MG63 (cell line): ENCODE results near the gene SPDL1. TPM values are rescaled to one million over a fixed set of nuclear protein-coding genes. Genes with fewer than 3 reads are reported as not detected.

Experiments used
- DNase-seq: peaks from one replicate; pipeline ENCODE4 v3.0.0-alpha.2; 2020
- H3K27me3 ChIP-seq: fragments of 250-450 bp; sonication (Bioruptor Pico); 2 replicates; pipeline ENCODE4 v1.5.1; 2020; ENCODE audit warnings: mild to moderate bottlenecking, moderate library complexity
- H3K36me3 ChIP-seq: fragments of 250-450 bp; sonication (Bioruptor Pico); 2 replicates; pipeline ENCODE4 v1.5.1; 2020; ENCODE audit warnings: mild to moderate bottlenecking, moderate library complexity
- H3K4me3 ChIP-seq: fragments of 250-450 bp; sonication (Bioruptor Pico); 2 replicates; pipeline ENCODE4 v1.5.1; 2020; ENCODE audit warnings: mild to moderate bottlenecking, moderate library complexity
- H3K9me3 ChIP-seq: fragments of 250-450 bp; sonication (Bioruptor Pico); 2 replicates; pipeline ENCODE4 v1.5.1; 2020; ENCODE audit warnings: mild to moderate bottlenecking, moderate library complexity
- total RNA-seq: library from RNA; depleted of rRNA; stranded (reverse); fragments of >200 nt; shearing (Covaris generic); gene quantifications from 2 replicates; pipeline ENCODE4 v1.2.3, GENCODE V29; 2014; ENCODE audit warnings: low replicate concordance; rRNA removed

Gene SPDL1
- total RNA-seq: 22.4 and 65.6 TPM in 2 replicates

- peak within 1 kb of the TSS; percentile 95 for H3K4me3 ChIP-seq
- no peaks in the 10 kb centered on the region for H3K9me3 ChIP-seq
- H3K27me3 ChIP-seq: no peaks in the 10 kb centered on the region
- H3K36me3 ChIP-seq: peaks cover 40% of the 10 kb centered on the region
- peak; percentile 97 for DNase-seq
Observed at GRCh38 chr5:169583424-169584220, at the start of gene SPDL1. SPDL1 (plus strand) TSS chr5:169583773; CDS start chr5:169588417, 4,644 bp downstream.

DNA sequence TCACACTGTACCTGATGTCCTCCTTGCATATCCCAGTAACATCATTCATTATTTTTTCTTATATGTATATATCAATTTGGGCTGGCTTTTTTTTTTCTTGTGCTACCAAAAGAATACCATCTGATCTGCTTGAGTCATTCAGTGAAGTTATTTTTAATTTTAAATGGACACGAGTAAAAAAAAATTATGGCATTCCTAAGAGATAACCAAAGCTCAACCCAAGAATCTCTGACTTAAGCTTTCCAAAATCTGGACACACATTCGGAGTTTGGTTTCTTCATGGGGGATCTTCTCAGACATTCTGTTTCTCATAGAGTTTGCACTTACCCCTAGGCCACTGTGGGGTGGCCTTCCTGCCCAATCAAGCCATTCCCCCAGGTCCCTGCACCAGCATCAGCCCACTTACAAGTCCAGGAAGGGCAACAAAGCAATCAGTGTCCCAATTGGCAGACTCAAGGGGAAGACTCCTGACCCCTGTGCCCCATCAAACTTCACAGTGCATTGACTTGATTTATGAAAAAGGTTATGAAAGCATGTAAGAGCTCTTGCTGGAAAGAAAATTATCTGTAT is 49.2 kb upstream of the SPDL1 start:
- peaks cover 6% of the 10 kb centered on the region for H3K27me3 ChIP-seq
- H3K4me3 ChIP-seq: no peak overlapping the region
- H3K9me3 ChIP-seq: 0 out of 2 replicates have a peak, but pooled peaks cover 2% of the 10 kb centered on the region
- H3K36me3 ChIP-seq: no peaks in the 10 kb centered on the region
- DNase-seq: no peak

DNA sequence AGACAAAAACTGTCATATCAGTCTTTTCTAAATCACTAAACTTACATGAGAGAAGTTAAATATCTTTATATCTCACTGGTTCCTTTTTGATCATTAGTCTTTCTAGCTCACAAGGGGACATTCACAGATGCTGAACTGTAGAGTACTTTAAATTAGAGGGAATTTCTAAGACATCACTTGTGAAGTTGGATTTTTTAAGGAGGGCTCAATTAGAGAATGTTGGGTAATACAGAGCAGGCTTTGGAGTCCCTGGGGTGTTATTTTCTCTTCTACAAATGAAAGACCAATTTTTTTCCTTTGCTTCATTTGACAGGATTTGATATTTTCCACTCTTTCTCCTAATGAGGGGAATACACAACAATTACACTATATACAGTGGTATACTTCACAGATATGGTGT is 48.6 kb upstream of the SPDL1 start:
- H3K27me3 ChIP-seq: peaks cover 1% of the 10 kb centered on the region
- DNase-seq: no peak
- no peaks in the 10 kb centered on the region for H3K36me3 ChIP-seq
- 0 out of 2 replicates have a peak, but pooled peaks cover 2% of the 10 kb centered on the region for H3K9me3 ChIP-seq
- H3K4me3 ChIP-seq: no peak overlapping the region

GRCh38 chr5:169538944-169539343 is 44.6 kb upstream of the SPDL1 start:
- Histone ChIP-seq H3K36me3 (no peaks in the 10 kb centered on the region), H3K27me3 (no peaks in the 10 kb centered on the region), H3K4me3 (no peak overlapping the region), H3K9me3 (peaks cover 10% of the 10 kb centered on the region)
- peak; percentile 78 for DNase-seq

DNA sequence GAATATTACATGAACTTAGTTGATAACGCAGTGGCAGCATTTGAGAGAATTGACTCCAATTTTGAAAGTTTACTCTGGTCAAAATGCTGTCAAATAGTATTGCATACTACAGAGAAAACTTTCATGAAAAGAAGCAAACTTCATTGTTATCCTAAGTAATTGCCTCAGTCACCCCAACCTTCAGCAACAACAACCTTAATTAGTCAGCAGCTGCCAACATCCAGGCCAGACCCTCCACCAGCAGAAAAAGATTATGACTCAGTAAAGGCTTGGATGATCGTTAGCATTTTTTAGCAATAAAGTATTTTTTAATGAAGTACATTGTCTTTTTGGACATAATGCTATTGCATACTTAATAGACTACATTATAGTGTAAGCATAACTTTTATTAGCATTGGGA is 40.8 kb upstream of the SPDL1 start:
- Histone ChIP-seq H3K4me3 (no peak overlapping the region), H3K9me3 (peaks cover 10% of the 10 kb centered on the region), H3K36me3 (no peaks in the 10 kb centered on the region), H3K27me3 (no peaks in the 10 kb centered on the region)
- DNase-seq: no peak

DNA sequence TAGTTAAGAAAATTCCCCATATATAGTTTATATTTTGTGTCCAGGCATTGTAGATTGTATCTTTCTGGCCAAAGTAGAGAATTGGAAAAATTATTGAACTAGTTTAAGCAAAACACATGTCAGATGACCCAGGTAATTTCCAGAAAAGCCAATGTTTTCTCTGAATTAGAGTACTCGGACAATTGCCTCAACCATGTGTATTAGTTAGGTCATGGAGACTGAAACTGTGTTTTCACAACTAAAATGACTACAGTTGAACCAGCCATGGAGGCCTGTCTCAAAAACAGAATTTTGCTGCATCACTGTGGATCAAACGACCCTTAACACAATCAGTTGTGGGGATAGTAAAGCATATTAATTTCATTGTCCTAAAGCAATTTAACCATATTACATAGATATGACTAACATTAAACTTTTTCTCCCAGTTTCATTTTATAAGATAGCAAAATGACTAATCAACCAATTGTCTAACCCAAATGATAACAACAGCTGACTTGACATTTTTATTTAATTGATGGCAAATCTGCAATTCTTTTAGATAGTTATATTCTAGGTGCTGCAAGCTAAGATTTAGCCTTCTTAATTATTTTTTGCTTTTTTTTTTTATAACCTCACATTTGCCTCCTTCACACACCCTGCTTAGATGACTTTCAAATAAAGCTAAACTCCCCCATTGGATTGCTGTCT is 39.2 kb upstream of the SPDL1 start:
- no peak for DNase-seq
- Histone ChIP-seq H3K9me3 (peaks cover 10% of the 10 kb centered on the region), H3K27me3 (no peaks in the 10 kb centered on the region), H3K4me3 (no peak overlapping the region), H3K36me3 (no peaks in the 10 kb centered on the region)

GRCh38 chr5:169545762-169546161 is 37.8 kb upstream of the SPDL1 start:
- peak; percentile 12 for DNase-seq
- H3K36me3 ChIP-seq: no peaks in the 10 kb centered on the region
- H3K9me3 ChIP-seq: peaks cover 10% of the 10 kb centered on the region
- no peak overlapping the region for H3K4me3 ChIP-seq
- H3K27me3 ChIP-seq: no peaks in the 10 kb centered on the region

- no peaks in the 10 kb centered on the region for H3K27me3 ChIP-seq
- no peak for DNase-seq
- H3K36me3 ChIP-seq: no peaks in the 10 kb centered on the region
- H3K9me3 ChIP-seq: peaks cover 6% of the 10 kb centered on the region
- H3K4me3 ChIP-seq: no peak overlapping the region
Observed at GRCh38 chr5:169546346-169546745, 37.2 kb upstream of the SPDL1 start.

- Histone ChIP-seq H3K27me3 (no peaks in the 10 kb centered on the region), H3K36me3 (no peaks in the 10 kb centered on the region), H3K4me3 (no peak overlapping the region), H3K9me3 (no peaks in the 10 kb centered on the region)
- no peak for DNase-seq
Observed at GRCh38 chr5:169547508-169547907, 36.1 kb upstream of the SPDL1 start.

DNA sequence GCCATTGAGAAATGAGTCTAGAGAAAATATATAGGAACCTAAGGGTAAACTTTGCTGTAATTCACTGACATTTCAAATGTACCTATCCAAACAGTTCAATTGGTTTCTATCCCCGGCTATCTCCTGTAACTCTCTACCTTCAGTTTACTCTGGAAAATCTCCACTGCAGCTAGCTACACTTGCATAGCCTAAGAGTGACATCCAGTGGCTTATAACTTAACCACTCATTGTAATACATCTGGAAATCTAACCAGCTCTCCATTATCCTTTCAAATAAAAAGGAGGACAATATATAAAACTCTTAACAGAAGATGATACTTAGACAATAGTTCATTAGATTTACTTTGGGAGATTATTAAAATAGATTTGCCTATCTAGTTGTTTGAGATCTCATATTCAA is 35.3 kb upstream of the SPDL1 start:
- no peaks in the 10 kb centered on the region for H3K9me3 ChIP-seq
- no peak overlapping the region for H3K4me3 ChIP-seq
- H3K27me3 ChIP-seq: no peaks in the 10 kb centered on the region
- no peaks in the 10 kb centered on the region for H3K36me3 ChIP-seq
- no peak for DNase-seq

GRCh38 chr5:169549453-169550100 is 34.0 kb upstream of the SPDL1 start:
- Histone ChIP-seq H3K27me3 (no peaks in the 10 kb centered on the region), H3K9me3 (no peaks in the 10 kb centered on the region), H3K36me3 (no peaks in the 10 kb centered on the region), H3K4me3 (no peak overlapping the region)
- DNase-seq: no peak

GRCh38 chr5:169550227-169550626 is 33.3 kb upstream of the SPDL1 start:
- no peak overlapping the region for H3K4me3 ChIP-seq
- no peak for DNase-seq
- H3K9me3 ChIP-seq: no peaks in the 10 kb centered on the region
- no peaks in the 10 kb centered on the region for H3K36me3 ChIP-seq
- H3K27me3 ChIP-seq: no peaks in the 10 kb centered on the region

DNA sequence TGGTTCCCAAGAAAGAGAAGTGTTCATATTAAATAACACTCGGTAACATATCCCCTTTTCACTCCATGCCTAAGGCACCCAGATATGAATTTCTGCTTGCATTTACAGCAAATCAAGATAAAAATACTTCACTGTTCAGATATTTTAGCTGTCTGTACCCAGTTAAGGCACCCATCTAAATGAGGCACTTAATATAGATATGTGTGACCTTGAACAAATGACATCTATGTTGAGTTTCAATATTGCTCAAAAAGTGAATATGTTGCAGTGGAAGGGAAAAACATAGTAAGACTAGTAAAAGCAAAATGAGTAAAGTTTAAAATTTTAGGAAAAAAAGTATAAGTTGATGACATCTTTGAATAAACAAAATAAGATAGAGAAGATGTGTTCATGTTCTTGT is 32.4 kb upstream of the SPDL1 start:
- H3K9me3 ChIP-seq: no peaks in the 10 kb centered on the region
- H3K4me3 ChIP-seq: no peak overlapping the region
- no peaks in the 10 kb centered on the region for H3K36me3 ChIP-seq
- no peaks in the 10 kb centered on the region for H3K27me3 ChIP-seq
- DNase-seq: no peak

GRCh38 chr5:169551696-169552095 is 31.9 kb upstream of the SPDL1 start:
- Histone ChIP-seq H3K9me3 (peaks cover 1% of the 10 kb centered on the region), H3K4me3 (no peak overlapping the region), H3K27me3 (no peaks in the 10 kb centered on the region), H3K36me3 (no peaks in the 10 kb centered on the region)
- no peak for DNase-seq

- no peak overlapping the region for H3K4me3 ChIP-seq
- H3K9me3 ChIP-seq: peaks cover 20% of the 10 kb centered on the region
- H3K27me3 ChIP-seq: no peaks in the 10 kb centered on the region
- H3K36me3 ChIP-seq: no peaks in the 10 kb centered on the region
- DNase-seq: no peak
Observed at GRCh38 chr5:169554251-169554650, 29.3 kb upstream of the SPDL1 start.

GRCh38 chr5:169557838-169558237 is 25.7 kb upstream of the SPDL1 start:
- H3K4me3 ChIP-seq: no peak overlapping the region
- H3K9me3 ChIP-seq: peaks cover 30% of the 10 kb centered on the region
- H3K36me3 ChIP-seq: no peaks in the 10 kb centered on the region
- no peak for DNase-seq
- H3K27me3 ChIP-seq: no peaks in the 10 kb centered on the region

- Histone ChIP-seq H3K9me3 (peaks cover 31% of the 10 kb centered on the region), H3K36me3 (no peaks in the 10 kb centered on the region), H3K27me3 (no peaks in the 10 kb centered on the region), H3K4me3 (no peak overlapping the region)
- DNase-seq: no peak
Observed at GRCh38 chr5:169561893-169562292, 21.7 kb upstream of the SPDL1 start.
